Measurements from ENCODE around the gene RRN3.
"Not testable (repeated sequence)": the region's sequence is repeated elsewhere in the genome, so short reads cannot be mapped to it uniquely, and the experiment has no call there.

The RRN3 gene

GRCh38 chr16:15050440-15050839, 43.6 kb downstream of the RRN3 start:
- DNase-seq (ENCODE audit: low read depth) = not testable (repeated sequence)

GRCh38 chr16:15049581-15050180, 44.4 kb downstream of the RRN3 start:
- no peak for DNase-seq (ENCODE audit: low read depth)

- DNase-seq (ENCODE audit: low read depth) = no peak
These were observed 47.2 kb downstream of the RRN3 start for GRCh38 chr16:15046692-15047376.

GRCh38 chr16:15045270-15045669, 48.8 kb downstream of the RRN3 start:
- not testable (repeated sequence) for DNase-seq (ENCODE audit: low read depth)

GRCh38 chr16:15044286-15044685, 49.8 kb downstream of the RRN3 start:
- no peak for DNase-seq (ENCODE audit: low read depth)

GRCh38 chr16:15043344-15043743, 50.7 kb downstream of the RRN3 start:
- no peak for DNase-seq (ENCODE audit: low read depth)

- DNase-seq (ENCODE audit: low read depth) = peak; percentile 33
These were observed 52.6 kb downstream of the RRN3 start for GRCh38 chr16:15041271-15042004.

- DNase-seq (ENCODE audit: low read depth) = no peak
These were observed 55.4 kb downstream of the RRN3 start for GRCh38 chr16:15038689-15039088.

GRCh38 chr16:15037745-15038144, 56.3 kb downstream of the RRN3 start:
- DNase-seq (ENCODE audit: low read depth) = no peak

- DNase-seq (ENCODE audit: low read depth) = no peak
These were observed 57.1 kb downstream of the RRN3 start for GRCh38 chr16:15037003-15037402.

- DNase-seq (ENCODE audit: low read depth) = no peak
These were observed 58.8 kb downstream of the RRN3 start for GRCh38 chr16:15035163-15035729.

GRCh38 chr16:15034266-15035162, 59.6 kb downstream of the RRN3 start:
- no peak for DNase-seq (ENCODE audit: low read depth)

GRCh38 chr16:15033309-15033707, 60.8 kb downstream of the RRN3 start:
- DNase-seq (ENCODE audit: low read depth) = no peak

GRCh38 chr16:15032547-15033308, 61.3 kb downstream of the RRN3 start:
- DNase-seq (ENCODE audit: low read depth) = peak; percentile 58

GRCh38 chr16:15031586-15031985, 62.5 kb downstream of the RRN3 start:
- DNase-seq (ENCODE audit: low read depth) = no peak

- DNase-seq (ENCODE audit: low read depth) = no peak
These were observed 62.9 kb downstream of the RRN3 start for GRCh38 chr16:15031179-15031578.

GRCh38 chr16:15029749-15030148, 64.3 kb downstream of the RRN3 start:
- not testable (repeated sequence) for DNase-seq (ENCODE audit: low read depth)

- DNase-seq (ENCODE audit: low read depth) = not testable (repeated sequence)
These were observed 65.0 kb downstream of the RRN3 start for GRCh38 chr16:15028801-15029698.

GRCh38 chr16:15028345-15028715, 65.7 kb downstream of the RRN3 start:
- DNase-seq (ENCODE audit: low read depth) = not testable (repeated sequence)
